CD4-positive, alpha-beta T cell (primary cell): ENCODE results near the gene OPCML. TPM values are rescaled to one million over a fixed set of nuclear protein-coding genes. Genes with fewer than 3 reads are reported as not detected.

Experiments
- ATAC-seq: fragments of 200-7000 bp; cut with Tn5 transposase; one replicate; pipeline ENCODE4 v1.10.0; 2022; ENCODE audit warnings: mild to moderate bottlenecking; ENCODE audit not compliant: poor library complexity
- CTCF ChIA-PET: fragments of 350-600 bp; sonication (Branson Sonifier 250); formaldehyde crosslinking; loops from one replicate; lab custom pipeline; 2021; ENCODE audit warnings: antibody characterized with exemption, inconsistent platforms; lab: Charles Lee
- POLR2A ChIA-PET: fragments of 350-600 bp; sonication (Branson Sonifier 250); formaldehyde crosslinking; loops from one replicate; lab custom pipeline; 2021; ENCODE audit warnings: antibody characterized with exemption, inconsistent platforms; lab: Charles Lee
- DNase-seq, 14 experiments: peaks; one replicate each; pipeline ENCODE4 v3.0.0-alpha.2; 2013 to 2020; ENCODE audit warnings: mixed read lengths in 2 of 14
- H3K27ac ChIP-seq, 2 donors: one replicate each; pipeline versions ENCODE4 v1.5.1 to v1.7.0; 2013; ENCODE audit warnings: low read length in 2 of 2, low read depth in 1 of 2, mild to moderate bottlenecking in 1 of 2
- H3K27me3 ChIP-seq, 2 experiments: 1 replicate in 1 of 2; 2 replicates in 1 of 2; pipeline versions ENCODE4 v1.6.1 to v1.7.0; 2013; ENCODE audit warnings: low read length in 2 of 2, control low read depth in 1 of 2, mild to moderate bottlenecking in 1 of 2, moderate library complexity in 1 of 2; ENCODE audit not compliant: insufficient read depth in 2 of 2, control insufficient read depth in 1 of 2
- H3K36me3 ChIP-seq: one replicate; pipeline ENCODE4 v1.6.1; 2013; ENCODE audit warnings: low read length, control low read depth; ENCODE audit not compliant: insufficient read depth
- H3K4me1 ChIP-seq: one replicate; pipeline ENCODE4 v1.6.1; 2013; ENCODE audit warnings: low read length, control low read depth; ENCODE audit not compliant: insufficient read depth
- H3K4me3 ChIP-seq: one replicate; pipeline ENCODE4 v1.5.1; 2013; ENCODE audit warnings: mild to moderate bottlenecking, low read length, moderate library complexity
- H3K9me3 ChIP-seq, 2 experiments: 1 replicate in 1 of 2; 2 replicates in 1 of 2; pipeline versions ENCODE4 v1.6.1 to v1.7.0; 2013; ENCODE audit warnings: low read length in 2 of 2, mild to moderate bottlenecking in 2 of 2, control low read depth in 1 of 2, moderate library complexity in 1 of 2; ENCODE audit not compliant: control insufficient read depth in 1 of 2, insufficient read depth in 1 of 2
- H3K27ac Mint-ChIP-seq: one replicate; pipeline ENCODE4 v1.8.0; 2020; ENCODE audit warnings: mixed read lengths
- H3K27me3 Mint-ChIP-seq: one replicate; pipeline ENCODE4 v1.8.0; 2021; ENCODE audit warnings: mixed read lengths
- H3K36me3 Mint-ChIP-seq: one replicate; pipeline ENCODE4 v1.8.0; 2021; ENCODE audit warnings: low read depth, mixed read lengths
- H3K4me1 Mint-ChIP-seq: one replicate; pipeline ENCODE4 v1.8.0; 2021; ENCODE audit warnings: low read depth, mixed read lengths
- H3K4me3 Mint-ChIP-seq: one replicate; pipeline ENCODE4 v1.8.0; 2020; ENCODE audit warnings: mild to moderate bottlenecking, mixed read lengths
- H3K9me3 Mint-ChIP-seq: one replicate; pipeline ENCODE4 v1.8.0; 2020; ENCODE audit warnings: mixed read lengths
- intact Hi-C, 2 experiments: fragments of 100-400 bp; cut with DNase I in 1 of 2; cut with micrococcal nuclease in 1 of 2; formaldehyde crosslinking; loops; one replicate each; pipeline versions ENCODE4 v1.15.1 to v1.9.0; 2023 to 2025; cut with DNase I, micrococcal nuclease
- total RNA-seq, 174 experiments: library from RNA in 2 of 174; stranded (reverse) in 2 of 174; gene quantifications; one replicate each; pipeline ENCODE4 v1.2.3 and lab custom pipeline; 2021 to 2026
- TF ChIP-seq, protein P1 (sequence below): fragments of 200-600 bp; IDR thresholded peaks from one replicate; pipeline ENCODE4 v1.8.0; 2022; ENCODE audit warnings: antibody characterized with exemption, mild to moderate bottlenecking

Gene OPCML
- total RNA-seq, 2 experiments from 2014 or later = not detected

- H3K4me1 Mint-ChIP-seq = no peaks in the 10 kb centered on the region
Measured at GRCh38 chr11:133518702-133519264, 13.5 kb downstream of the OPCML start.

GRCh38 chr11:133516845-133517244, 15.5 kb downstream of the OPCML start:
- H3K4me1 ChIP-seq = no peaks in the 10 kb centered on the region
- TF ChIP-seq, protein P1, sequence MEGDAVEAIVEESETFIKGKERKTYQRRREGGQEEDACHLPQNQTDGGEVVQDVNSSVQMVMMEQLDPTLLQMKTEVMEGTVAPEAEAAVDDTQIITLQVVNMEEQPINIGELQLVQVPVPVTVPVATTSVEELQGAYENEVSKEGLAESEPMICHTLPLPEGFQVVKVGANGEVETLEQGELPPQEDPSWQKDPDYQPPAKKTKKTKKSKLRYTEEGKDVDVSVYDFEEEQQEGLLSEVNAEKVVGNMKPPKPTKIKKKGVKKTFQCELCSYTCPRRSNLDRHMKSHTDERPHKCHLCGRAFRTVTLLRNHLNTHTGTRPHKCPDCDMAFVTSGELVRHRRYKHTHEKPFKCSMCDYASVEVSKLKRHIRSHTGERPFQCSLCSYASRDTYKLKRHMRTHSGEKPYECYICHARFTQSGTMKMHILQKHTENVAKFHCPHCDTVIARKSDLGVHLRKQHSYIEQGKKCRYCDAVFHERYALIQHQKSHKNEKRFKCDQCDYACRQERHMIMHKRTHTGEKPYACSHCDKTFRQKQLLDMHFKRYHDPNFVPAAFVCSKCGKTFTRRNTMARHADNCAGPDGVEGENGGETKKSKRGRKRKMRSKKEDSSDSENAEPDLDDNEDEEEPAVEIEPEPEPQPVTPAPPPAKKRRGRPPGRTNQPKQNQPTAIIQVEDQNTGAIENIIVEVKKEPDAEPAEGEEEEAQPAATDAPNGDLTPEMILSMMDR = no peak
- CTCF ChIA-PET = interaction anchor here (0.6 kb wide), 1 partner anchor 9 kb away, joined by 3 read pairs; no protein-coding TSS in a partner anchor
- H3K27me3 Mint-ChIP-seq = no peaks in the 10 kb centered on the region
- H3K36me3 Mint-ChIP-seq = no peaks in the 10 kb centered on the region
- H3K4me3 ChIP-seq = no peak overlapping the region
- no peaks in the 10 kb centered on the region for H3K4me1 Mint-ChIP-seq
- no peak overlapping the region for H3K27ac Mint-ChIP-seq
- no peak for DNase-seq
- peaks cover 0 to 15% of the 10 kb centered on the region in 2 experiments for H3K9me3 ChIP-seq
- POLR2A ChIA-PET = no interaction called here
- peaks cover 2% of the 10 kb centered on the region for H3K9me3 Mint-ChIP-seq
- H3K4me3 Mint-ChIP-seq = no peak overlapping the region
- intact Hi-C loops = no loop called here
- no peak overlapping the region for H3K27ac ChIP-seq
- H3K27me3 ChIP-seq = no peaks in the 10 kb centered on the region
- H3K36me3 ChIP-seq = no peaks in the 10 kb centered on the region
- no peak for ATAC-seq

More at GRCh38 chr11:133518702-133519264, 13.5 kb downstream of the OPCML start:
- Mint-ChIP-seq H3K27ac (no peak overlapping the region), H3K9me3 (no peaks in the 10 kb centered on the region), H3K36me3 (no peaks in the 10 kb centered on the region), H3K27me3 (no peaks in the 10 kb centered on the region), H3K4me3 (no peak overlapping the region)
- peaks cover 0 to 15% of the 10 kb centered on the region in 2 experiments for H3K9me3 ChIP-seq
- TF ChIP-seq, protein P1 = no peak
- H3K27ac ChIP-seq = no peak overlapping the region
- no peaks in the 10 kb centered on the region for H3K4me1 ChIP-seq
- CTCF ChIA-PET = no interaction called here
- DNase-seq (no peak), ATAC-seq (no peak)
- no peaks in the 10 kb centered on the region for H3K36me3 ChIP-seq
- intact Hi-C loops = no loop called here
- no peak overlapping the region for H3K4me3 ChIP-seq
- POLR2A ChIA-PET = no interaction called here
- no peaks in the 10 kb centered on the region for H3K27me3 ChIP-seq

DNA sequence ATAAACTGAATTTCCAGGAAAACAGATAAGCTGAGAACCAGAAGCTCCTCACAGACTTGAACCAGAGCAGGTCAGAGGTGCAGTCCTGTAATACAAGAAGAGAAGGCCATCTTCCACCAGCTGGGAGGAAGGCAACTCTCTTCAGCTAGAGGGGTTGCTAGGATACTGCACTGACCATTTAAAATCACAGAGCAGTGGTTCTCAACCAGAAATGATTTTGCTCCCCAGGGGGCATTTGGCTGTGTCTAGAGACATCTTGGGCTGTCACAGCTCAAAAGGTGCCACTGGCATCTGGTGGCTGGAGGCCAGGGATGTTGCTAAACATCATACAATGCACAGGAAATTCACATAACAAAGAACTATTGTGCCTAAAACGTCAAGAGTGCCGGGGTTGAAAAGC, 17.2 kb downstream of the OPCML start:
- intact Hi-C loops = no loop called here
- Histone ChIP-seq H3K36me3 (no peaks in the 10 kb centered on the region), H3K4me1 (no peaks in the 10 kb centered on the region), H3K27me3 (no peaks in the 10 kb centered on the region), H3K27ac (no peak overlapping the region), H3K4me3 (no peak overlapping the region), H3K9me3 (peaks cover 0 to 15% of the 10 kb centered on the region in 2 experiments)
- ATAC-seq = no peak
- ChIA-PET POLR2A (no interaction called here), CTCF (no interaction called here)
- Mint-ChIP-seq H3K36me3 (no peaks in the 10 kb centered on the region), H3K27ac (no peak overlapping the region), H3K4me1 (no peaks in the 10 kb centered on the region), H3K9me3 (peaks cover 2% of the 10 kb centered on the region), H3K27me3 (no peaks in the 10 kb centered on the region), H3K4me3 (no peak overlapping the region)
- TF ChIP-seq, protein P1 = no peak
- DNase-seq = no peak
